GM12872 (cell line): ENCODE results near the gene TSHZ3.

ENCODE experiments used
- CTCF ChIP-seq: IDR thresholded peaks from 3 replicates; pipeline ENCODE4 v1.5.1; 2011; ENCODE audit warnings: low read depth, mild to moderate bottlenecking, low read length, moderate library complexity; ENCODE audit not compliant: insufficient read depth

Gene TSHZ3

DNA sequence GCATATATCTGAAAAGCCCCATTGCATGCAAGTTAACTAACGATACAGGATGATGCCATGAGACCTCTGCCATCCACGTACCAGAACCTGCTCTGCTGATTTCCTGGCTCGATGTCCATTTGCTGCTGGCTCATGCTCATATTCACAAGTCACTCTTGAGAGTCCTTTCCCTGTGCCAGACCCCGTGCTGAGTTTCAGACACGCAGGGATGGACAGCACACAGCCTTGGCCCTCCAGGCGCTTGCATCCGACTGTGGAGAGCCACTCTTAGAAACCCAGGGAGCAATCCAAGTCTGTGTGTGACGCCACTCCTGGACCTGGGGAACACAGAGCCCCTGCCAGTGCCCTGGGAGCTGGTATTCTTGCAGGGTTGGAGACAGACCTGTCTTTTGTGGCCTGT, 37.6 kb upstream of the TSHZ3 start:
- no peak for TF ChIP-seq CTCF

GRCh38 chr19:31385744-31386143, 36.5 kb upstream of the TSHZ3 start:
- no peak for TF ChIP-seq CTCF

DNA sequence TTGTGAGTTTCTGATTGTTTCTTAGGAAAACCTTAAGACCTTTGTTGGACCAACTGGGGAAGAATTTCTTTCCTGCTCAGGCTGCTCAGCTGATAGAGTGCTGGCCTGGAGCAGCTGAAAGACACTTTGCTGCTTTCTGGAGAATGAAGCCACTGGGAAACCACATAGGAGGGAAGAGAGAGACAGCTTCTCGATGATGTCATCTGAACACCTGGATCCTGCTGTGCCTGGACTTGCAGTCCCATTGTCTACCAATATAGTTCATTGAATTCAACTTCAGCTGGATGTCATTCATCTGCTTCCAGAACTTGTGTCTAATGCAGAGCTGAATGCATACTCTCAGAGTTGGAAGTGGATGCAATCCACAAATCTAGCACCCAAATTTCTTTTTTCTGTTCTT, 34.3 kb upstream of the TSHZ3 start:
- TF ChIP-seq CTCF: no peak

DNA sequence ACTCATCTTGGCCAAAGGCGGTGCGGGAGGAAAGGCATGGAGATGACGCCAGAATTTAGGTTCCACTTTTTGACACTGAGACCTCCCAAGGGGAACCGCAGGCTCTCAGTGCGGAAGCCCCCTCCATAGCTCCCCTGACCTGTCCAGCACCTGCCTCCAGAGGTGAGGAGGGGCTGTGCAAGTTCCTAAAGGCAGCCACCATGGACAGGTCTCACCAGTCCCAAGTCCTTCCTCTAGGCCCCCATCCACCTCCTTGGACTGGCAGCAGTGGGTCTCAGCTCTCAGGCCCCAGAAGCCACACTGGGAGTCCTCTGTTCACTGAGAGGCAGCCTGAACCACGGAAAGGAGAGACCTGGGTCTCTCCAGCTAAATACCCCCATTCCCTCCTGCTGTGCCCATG, 31.6 kb upstream of the TSHZ3 start:
- no peak for TF ChIP-seq CTCF

GRCh38 chr19:31378404-31378803, 29.2 kb upstream of the TSHZ3 start:
- TF ChIP-seq CTCF: no peak

DNA sequence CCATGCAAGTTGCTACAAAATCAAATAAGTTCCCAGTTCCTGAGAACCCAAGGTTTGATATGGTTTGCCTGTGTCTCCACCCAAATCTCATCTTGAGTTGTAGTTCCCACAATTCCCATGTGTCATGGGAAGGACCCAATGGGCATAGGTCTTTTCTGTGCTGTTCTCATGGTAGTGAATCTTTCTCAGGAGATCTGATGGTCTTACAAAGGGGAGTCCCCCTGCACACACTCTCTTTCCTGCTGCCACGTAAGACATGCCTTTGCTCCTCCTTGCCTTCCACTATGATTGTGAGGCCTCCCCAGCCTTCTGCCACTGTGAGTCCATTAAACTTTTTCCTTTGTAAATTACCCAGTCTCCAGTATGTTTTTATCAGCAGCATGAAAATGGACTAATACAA, 28.5 kb upstream of the TSHZ3 start:
- TF ChIP-seq CTCF: no peak

DNA sequence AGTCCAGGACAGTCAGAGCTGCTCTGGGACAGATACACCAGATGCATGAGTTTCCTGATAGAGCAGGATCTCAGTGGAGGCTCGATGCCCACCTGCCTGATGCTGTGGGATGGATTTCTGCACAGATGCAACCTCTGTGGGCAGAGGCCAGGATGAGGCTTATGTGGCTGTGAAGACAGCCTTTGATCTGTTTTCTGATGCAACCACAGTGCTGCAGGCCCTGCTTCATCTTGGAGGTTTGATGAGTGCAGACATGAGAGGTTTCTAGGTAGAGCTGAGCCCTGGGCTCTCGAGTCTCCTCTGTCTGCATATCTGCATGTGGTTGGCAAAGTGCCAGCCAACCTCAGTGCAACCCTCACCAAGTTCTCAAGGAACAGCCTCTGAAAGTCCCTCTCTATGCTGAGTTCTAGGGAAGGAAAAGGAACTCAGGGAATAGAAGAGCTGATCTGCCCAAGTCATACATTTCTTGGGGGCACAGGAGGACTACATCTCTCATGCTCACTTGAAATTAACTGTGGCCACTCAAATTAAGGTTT, 23.1 kb upstream of the TSHZ3 start:
- TF ChIP-seq CTCF: no peak

DNA sequence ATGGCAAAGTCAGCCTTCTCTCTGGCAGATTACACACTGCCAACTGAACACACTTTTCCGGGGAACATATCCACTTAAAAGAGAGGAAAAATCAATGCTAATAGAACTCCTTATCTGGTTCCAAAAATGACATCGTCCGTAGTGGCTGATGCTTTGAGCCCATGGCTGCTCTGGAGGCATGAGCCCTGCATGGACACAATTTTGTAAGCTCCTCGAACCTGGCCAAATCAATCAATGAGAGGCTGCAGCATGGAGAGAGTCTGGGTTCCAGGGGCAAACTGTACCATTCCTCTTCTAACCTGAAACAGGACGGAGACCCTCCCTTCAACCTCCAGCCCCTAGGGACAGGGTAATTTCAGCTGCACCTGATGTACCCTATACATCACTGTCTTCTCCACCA, 21.0 kb upstream of the TSHZ3 start:
- TF ChIP-seq CTCF: no peak
